ENCODE measurements around the gene OR10V1. TPM values are rescaled to one million over a fixed set of nuclear protein-coding genes. Genes with fewer than 3 reads are reported as not detected.

The OR10V1 gene
- total and polyA plus RNA-seq, 2 donors (not counting 1 experiment from before 2014, with no cell fraction given) = not detected

- H3K27ac ChIP-seq (ENCODE audit: low read length in 2 of 2) = no peak overlapping the region
- ChIA-PET CTCF (interaction anchor here (0.7 kb wide), 1 partner anchor 38 kb away, joined by 3 read pairs; the partner anchor contains the start of gene PATL1), POLR2A (no interaction called here)
- no peak overlapping the region for H2AFZ ChIP-seq (ENCODE audit: insufficient read depth, low read depth, low read length, poor library complexity, severe bottlenecking)
- H3K27me3 ChIP-seq (replicated peaks in 1 of 4; ENCODE audit: control extremely low read depth in 1 of 4, control insufficient read depth in 3 of 4, insufficient read depth in 4 of 4, low read length in 3 of 4) = peaks cover 0 to 8% (median 2%) of the 10 kb centered on the region in 4 experiments
- no peak for ATAC-seq (ENCODE audit: low read depth)
- H4K20me1 ChIP-seq (ENCODE audit: control insufficient read depth, insufficient read depth, low read length, poor library complexity, severe bottlenecking) = no peaks in the 10 kb centered on the region
- no peaks in the 10 kb centered on the region for H3K4me1 ChIP-seq (ENCODE audit: control insufficient read depth in 2 of 2, insufficient read depth in 2 of 2, low read length in 2 of 2)
- H3K36me3 ChIP-seq (replicated peaks in 1 of 2; ENCODE audit: control extremely low read depth in 1 of 2, control insufficient read depth in 1 of 2, extremely low read depth in 1 of 2, insufficient read depth in 2 of 2, low read length in 1 of 2) = no peaks in the 10 kb centered on the region
- H3K27ac Mint-ChIP-seq = no peak overlapping the region
- intact Hi-C loops (cut with micrococcal nuclease) = no loop called here
- H3K9ac ChIP-seq (ENCODE audit: low read length) = no peak overlapping the region
- H3K4me1 Mint-ChIP-seq = no peaks in the 10 kb centered on the region
- no CpG with 5 or more reads among the region's 1 CpG for WGBS (ENCODE audit: insufficient coverage)
- peaks cover 33% of the 10 kb centered on the region for H3K27me3 Mint-ChIP-seq
- H3K9me3 ChIP-seq (ENCODE audit: control extremely low read depth in 1 of 3, control insufficient read depth in 2 of 3, insufficient read depth in 1 of 3, low read length in 2 of 3) = no peaks in the 10 kb centered on the region
- H3K9me3 Mint-ChIP-seq (ENCODE audit: insufficient read depth) = no peaks in the 10 kb centered on the region
- no peaks in the 10 kb centered on the region for H3K79me2 ChIP-seq (ENCODE audit: control insufficient read depth, insufficient read depth, low read length)
- DNase-seq = no peak
- H3K4me3 ChIP-seq (ENCODE audit: control extremely low read depth in 1 of 5, extremely low read depth in 1 of 5, insufficient read depth in 1 of 5, low read depth in 2 of 5, low read length in 4 of 5) = no peak overlapping the region
- no peak overlapping the region for H3K4me3 Mint-ChIP-seq
- TF ChIP-seq EZH2 (IDR thresholded peaks at IDR 0.05; ENCODE audit: borderline replicate concordance, insufficient read depth, low read depth, low read length, poor library complexity, severe bottlenecking) (no peak), CTCF (IDR thresholded peaks at IDR 0.05) (no peak)
- no peak overlapping the region for H3K4me2 ChIP-seq (replicated peaks; ENCODE audit: low read depth, low read length, poor library complexity, severe bottlenecking)
Measured at GRCh38 chr11:59707371-59707770, 6.3 kb downstream of the OR10V1 start.

GRCh38 chr11:59706518-59707285, 6.9 kb downstream of the OR10V1 start:
- Histone ChIP-seq H3K4me3 (ENCODE audit: control extremely low read depth in 1 of 5, extremely low read depth in 1 of 5, insufficient read depth in 1 of 5, low read depth in 2 of 5, low read length in 4 of 5) (no peak overlapping the region), H3K9me3 (ENCODE audit: control extremely low read depth in 1 of 3, control insufficient read depth in 2 of 3, insufficient read depth in 1 of 3, low read length in 2 of 3) (no peaks in the 10 kb centered on the region), H3K27me3 (replicated peaks in 1 of 4; ENCODE audit: control extremely low read depth in 1 of 4, control insufficient read depth in 3 of 4, insufficient read depth in 4 of 4, low read length in 3 of 4) (peaks cover 0 to 8% (median 2%) of the 10 kb centered on the region in 4 experiments), H2AFZ (ENCODE audit: insufficient read depth, low read depth, low read length, poor library complexity, severe bottlenecking) (no peak overlapping the region), H3K79me2 (ENCODE audit: control insufficient read depth, insufficient read depth, low read length) (no peaks in the 10 kb centered on the region), H3K9ac (ENCODE audit: low read length) (no peak overlapping the region), H3K36me3 (replicated peaks in 1 of 2; ENCODE audit: control extremely low read depth in 1 of 2, control insufficient read depth in 1 of 2, extremely low read depth in 1 of 2, insufficient read depth in 2 of 2, low read length in 1 of 2) (no peaks in the 10 kb centered on the region), H3K4me2 (replicated peaks; ENCODE audit: low read depth, low read length, poor library complexity, severe bottlenecking) (no peak overlapping the region), H3K4me1 (ENCODE audit: control insufficient read depth in 2 of 2, insufficient read depth in 2 of 2, low read length in 2 of 2) (no peaks in the 10 kb centered on the region), H4K20me1 (ENCODE audit: control insufficient read depth, insufficient read depth, low read length, poor library complexity, severe bottlenecking) (no peaks in the 10 kb centered on the region), H3K27ac (ENCODE audit: low read length in 2 of 2) (no peak overlapping the region)
- intact Hi-C loops (cut with micrococcal nuclease) = no loop called here
- no peak overlapping the region for H3K27ac Mint-ChIP-seq
- CTCF ChIA-PET = no interaction called here
- DNase-seq (no peak), ATAC-seq (ENCODE audit: low read depth) (no peak)
- H3K4me1 Mint-ChIP-seq = no peaks in the 10 kb centered on the region
- H3K9me3 Mint-ChIP-seq (ENCODE audit: insufficient read depth) = no peaks in the 10 kb centered on the region
- no peak overlapping the region for H3K4me3 Mint-ChIP-seq
- WGBS (ENCODE audit: insufficient coverage) = 73% methylated on average over 2 of the region's 5 CpGs
- POLR2A ChIA-PET = no interaction called here
- H3K27me3 Mint-ChIP-seq = peaks cover 33% of the 10 kb centered on the region
- TF ChIP-seq CTCF (IDR thresholded peaks at IDR 0.05) = no peak
- TF ChIP-seq EZH2 (IDR thresholded peaks at IDR 0.05; ENCODE audit: borderline replicate concordance, insufficient read depth, low read depth, low read length, poor library complexity, severe bottlenecking) = no peak
